Stimulated activated CD4-positive, alpha-beta T cell treated with anti-CD3 and anti-CD28 coated beads, Interleukin-4, amount 100 ng/mL, for 4 hours (primary cell): ENCODE data around the gene AP3B1.

Experiments
- DNase-seq, 2 experiments: peaks; one replicate each; pipeline ENCODE4 v3.0.0-alpha.2; 2020

AP3B1 gene

GRCh38 chr5:77958642-77959330 lies 335.7 kb downstream of the AP3B1 start:
- DNase-seq: no peak

GRCh38 chr5:77957931-77958521 lies 336.5 kb downstream of the AP3B1 start:
- no peak for DNase-seq

- no peak for DNase-seq
Observed at GRCh38 chr5:77957516-77957915, 337.0 kb downstream of the AP3B1 start.

GRCh38 chr5:77957081-77957480 lies 337.4 kb downstream of the AP3B1 start:
- DNase-seq: no peak

GRCh38 chr5:77955577-77955976 lies 338.9 kb downstream of the AP3B1 start:
- no peak for DNase-seq

- no peak for DNase-seq
Observed at GRCh38 chr5:77953374-77953773, 341.1 kb downstream of the AP3B1 start.

- no peak for DNase-seq
Observed at GRCh38 chr5:77952636-77953212, 341.8 kb downstream of the AP3B1 start.
